GM12878 (cell line): ENCODE measurements around the gene KDSR. TPM values are rescaled to one million over a fixed set of nuclear protein-coding genes. Genes with fewer than 3 reads are reported as not detected.

Experiments used
- ATAC-seq: fragments of 200-7000 bp; cut with Tn5 transposase; 3 replicates; pipeline ENCODE4 v1.9.1; 2020; ENCODE audit warnings: mild to moderate bottlenecking, moderate library complexity
- BruUV-seq: library from RNA; stranded (reverse); fragments of 400-500 nt; replicated peaks from 2 replicates; lab custom pipeline; 2021; lab: Mats Ljungman, UMichigan
- CTCF ChIA-PET: fragments of 300-600 bp; sonication (Branson Sonifier 250); formaldehyde crosslinking; extraction: SDS; loops from one replicate; lab custom pipeline; 2021; ENCODE audit warnings: inconsistent platforms; lab: Yijun Ruan, JAX
- POLR2A ChIA-PET: fragments of 350-600 bp; formaldehyde crosslinking; extraction: SDS; loops from one replicate; lab custom pipeline; 2021; ENCODE audit warnings: inconsistent platforms; lab: Charles Lee
- RAD21 ChIA-PET: fragments of 300-600 bp; sonication (Branson Sonifier 250); formaldehyde crosslinking; loops from one replicate; lab custom pipeline; 2023; ENCODE audit warnings: antibody characterized with exemption; ENCODE audit not compliant: unreplicated experiment; lab: Charles Lee
- SMC1A ChIA-PET: fragments of 300-600 bp; sonication (Branson Sonifier 250); formaldehyde crosslinking; loops from one replicate; lab custom pipeline; 2023; ENCODE audit not compliant: unreplicated experiment, uncharacterized antibody; lab: Charles Lee
- DNase-seq: peaks from one replicate; pipeline ENCODE4 v3.0.0-alpha.2; 2011; ENCODE audit warnings: low read depth, low spot score
- FAIRE-seq: peaks from 3 replicates; lab custom pipeline; 2011; peaks lifted over from hg19 to GRCh38; lab: Jason Lieb, UNC
- H2AFZ ChIP-seq: 2 replicates; pipeline ENCODE4 v1.6.0; 2011; ENCODE audit warnings: low read depth, low read length, control low read depth; ENCODE audit not compliant: control insufficient read depth
- H3K27ac ChIP-seq: 2 replicates; pipeline ENCODE4 v1.5.1; 2011; ENCODE audit warnings: control low read depth; ENCODE audit not compliant: control insufficient read depth, insufficient read depth
- H3K27me3 ChIP-seq, 2 experiments: replicated peaks in 1 of 2; 2 replicates each; pipeline versions ENCODE4 v1.6.0 to v1.6.1; 2011; ENCODE audit warnings: low read length in 1 of 2; ENCODE audit not compliant: control insufficient read depth in 2 of 2, insufficient read depth in 2 of 2
- H3K36me3 ChIP-seq, 2 experiments: 2 replicates each; pipeline ENCODE4 v1.5.1; 2011; ENCODE audit warnings: low read length in 1 of 2; ENCODE audit not compliant: control insufficient read depth in 2 of 2, insufficient read depth in 2 of 2
- H3K4me1 ChIP-seq: 2 replicates; pipeline ENCODE4 v1.6.1; 2011; ENCODE audit warnings: mild to moderate bottlenecking, low read length, moderate library complexity, mixed read lengths; ENCODE audit not compliant: control insufficient read depth, insufficient read depth
- H3K4me2 ChIP-seq: 2 replicates; pipeline ENCODE4 v1.6.0; 2011; ENCODE audit warnings: control low read depth; ENCODE audit not compliant: control insufficient read depth, insufficient read depth
- H3K4me3 ChIP-seq: fragments of 200-600 bp; sonication (generic); 2 replicates; pipeline ENCODE4 v1.5.1; 2016
- H3K79me2 ChIP-seq: 2 replicates; pipeline ENCODE4 v1.6.0; 2011; ENCODE audit warnings: low read length; ENCODE audit not compliant: control insufficient read depth, insufficient read depth
- H3K9ac ChIP-seq: 2 replicates; pipeline ENCODE4 v1.8.0; 2011; ENCODE audit warnings: low read length, control low read depth, mixed read lengths; ENCODE audit not compliant: control insufficient read depth, insufficient read depth
- H3K9me3 ChIP-seq: replicated peaks from 3 replicates; pipeline ENCODE4 v1.5.1; 2011; ENCODE audit warnings: mild to moderate bottlenecking, low read length; ENCODE audit not compliant: control insufficient read depth, insufficient read depth
- H4K20me1 ChIP-seq: 2 replicates; pipeline ENCODE4 v1.6.0; 2011; ENCODE audit not compliant: control insufficient read depth, insufficient read depth
- BACH1 ChIP-seq: fragments of 450-650 bp; IDR thresholded peaks from 2 replicates; pipeline ENCODE4 v1.6.1; 2017; ENCODE audit warnings: mild to moderate bottlenecking, borderline replicate concordance
- ESRRA ChIP-seq: IDR thresholded peaks from 2 replicates; pipeline ENCODE4 v1.6.1; 2012; ENCODE audit warnings: mild to moderate bottlenecking, low read length, improper control_type of control experiment
- HDGF ChIP-seq: fragments of 450-650 bp; IDR thresholded peaks from 2 replicates; pipeline ENCODE4 v1.6.1; 2016; ENCODE audit warnings: antibody characterized with exemption
- MYC ChIP-seq: IDR thresholded peaks from 2 replicates; pipeline ENCODE4 v1.6.1; 2011; ENCODE audit warnings: mild to moderate bottlenecking, low read length, moderate library complexity, inconsistent platforms; ENCODE audit not compliant: insufficient read depth, insufficient replicate concordance, insufficient read length, severe bottlenecking
- NKRF ChIP-seq: fragments of 450-650 bp; conservative IDR thresholded peaks from 2 replicates; pipeline ENCODE4 v1.6.1; 2017; ENCODE audit warnings: mild to moderate bottlenecking, moderate library complexity
- PML ChIP-seq: IDR thresholded peaks from 2 replicates; pipeline ENCODE4 v1.6.1; 2012; ENCODE audit warnings: low read length, inconsistent platforms
- SMAD5 ChIP-seq: IDR thresholded peaks from 2 replicates; pipeline ENCODE4 v1.6.1; 2016; ENCODE audit warnings: antibody characterized with exemption, low read depth
- STAT3 ChIP-seq: IDR thresholded peaks from 2 replicates; pipeline ENCODE4 v1.6.1; 2011; ENCODE audit warnings: low read depth, low read length, improper control_type of control experiment
- TARDBP ChIP-seq: IDR thresholded peaks from 2 replicates; pipeline ENCODE4 v1.6.1; 2016; ENCODE audit warnings: borderline replicate concordance
- TCF12 ChIP-seq: IDR thresholded peaks from 2 replicates; pipeline ENCODE4 v1.6.1; 2011; ENCODE audit warnings: low read depth, mild to moderate bottlenecking, low read length
- ZBTB33 ChIP-seq: fragments of 450-650 bp; IDR thresholded peaks from 2 replicates; pipeline ENCODE4 v1.6.1; 2017; ENCODE audit warnings: mild to moderate bottlenecking
- ZBTB40 ChIP-seq: fragments of 450-650 bp; IDR thresholded peaks from 2 replicates; pipeline ENCODE4 v1.6.1; 2016; ENCODE audit warnings: mild to moderate bottlenecking, moderate library complexity, borderline replicate concordance
- ZNF217 ChIP-seq: fragments of 450-650 bp; IDR thresholded peaks from 2 replicates; pipeline ENCODE4 v1.6.1; 2017; ENCODE audit warnings: antibody characterized with exemption, mild to moderate bottlenecking
- WGBS: methylation state at CpG from one replicate; pipeline ENCODE4 v1.1.6; 2016; ENCODE audit warnings: low lambda C conversion rate; ENCODE audit not compliant: insufficient replicate concordance, insufficient coverage; ENCODE audit errors: missing lambda C conversion rate; 5-methylcytosine and 5-hydroxymethylcytosine counted together
- in situ Hi-C: fragments of 300-500 bp; cut with MboI; formaldehyde crosslinking; loops from 9 replicates; pipeline ENCODE4 v1.14.3; 2018; ENCODE audit warnings: mixed read lengths
- intact Hi-C: fragments of 100-400 bp; cut with micrococcal nuclease; formaldehyde crosslinking; loops from one replicate; pipeline ENCODE4 v1.14.2; 2022; ENCODE audit not compliant: unreplicated experiment
- polyA plus RNA-seq, 11 experiments: library from polyadenylated mRNA; depleted of rRNA in 4 of 11; unstranded in 6 of 11; stranded (reverse) in 5 of 11; fragments of >200 nt; fragmentation: Nextera tagmentation in 4 of 11; fragmentation: Illumina TruSeq in 1 of 11; extraction: Ambion mirVana in 4 of 11; extraction: Trizol in 1 of 11; gene quantifications; 1 replicate in 1 of 11; 2 replicates in 10 of 11; pipeline versions ENCODE4 v1.2.1 to v1.2.3, GENCODE V29; 2011 to 2016; ENCODE audit warnings: inconsistent platforms in 2 of 11, missing spikeins in 2 of 11, low read depth in 1 of 11
- total RNA-seq, 4 experiments: library from RNA; depleted of rRNA in 3 of 4; stranded (reverse); fragments of >200 nt in 3 of 4; fragmentation: Illumina TruSeq in 1 of 4; extraction: Trizol in 1 of 4; gene quantifications; 2 replicates each; pipeline versions ENCODE4 v1.2.1 to v1.2.3, GENCODE V29; 2013 to 2021

The KDSR gene
- total and polyA plus RNA-seq, 10 of the 15 experiments (the other 5 are each of a cell fraction or from before 2014, with no cell fraction given): 5.2 to 25.9 (median 14.3) TPM

GRCh38 chr18:63302220-63302619 is 64.8 kb downstream of the KDSR start:
- ChIA-PET CTCF (interaction anchor here (0.6 to 5.6 kb wide), 4 partner anchors 11 to 21 kb away, joined by 3 to 26 read pairs (median 10); partner anchors contain the start of gene BCL2), SMC1A (interaction anchor here (0.7 to 6.1 kb wide), 14 partner anchors 9 to 182 kb away, joined by 3 to 32 read pairs (median 4); partner anchors contain the start of gene BCL2), POLR2A (interaction anchor here (1.2 to 3.0 kb wide), 3 partner anchors 9 to 12 kb away, joined by 4 to 18 read pairs (median 6); no protein-coding TSS in a partner anchor), RAD21 (interaction anchor here (0.7 to 1.8 kb wide), 7 partner anchors 8 to 118 kb away, joined by 3 to 11 read pairs (median 3); no protein-coding TSS in a partner anchor)
- BruUV-seq: no TSS peak
- peak overlapping the region; percentile 47; the same call in 1 of the 2 replicates for H3K27ac ChIP-seq
- intact Hi-C loops: no loop called here
- no peaks in the 10 kb centered on the region for H3K9me3 ChIP-seq
- WGBS: 3% methylated on average over 2 of the region's 4 CpGs
- H3K4me3 ChIP-seq: no peak overlapping the region
- ATAC-seq (no peak), FAIRE-seq (no peak), DNase-seq (no peak)
- no peaks in the 10 kb centered on the region for H3K27me3 ChIP-seq
- no peak overlapping the region for H2AFZ ChIP-seq
- peaks cover 100% of the 10 kb centered on the region for H3K79me2 ChIP-seq
- H4K20me1 ChIP-seq: no peaks in the 10 kb centered on the region; the same call in 1 of the 2 replicates
- H3K9ac ChIP-seq: no peak overlapping the region
- peaks cover 13 to 26% of the 10 kb centered on the region in 2 experiments for H3K36me3 ChIP-seq
- in situ Hi-C loops: no loop called here
- H3K4me2 ChIP-seq: no peak overlapping the region
- peaks cover 52% of the 10 kb centered on the region for H3K4me1 ChIP-seq
- TF ChIP-seq STAT3: no peak
- TF ChIP-seq ZNF217: no peak
- TF ChIP-seq BACH1: no peak
- TF ChIP-seq NKRF: no peak
- TF ChIP-seq PML: no peak
- TF ChIP-seq ZBTB40: no peak
- TF ChIP-seq ESRRA: no peak
- no peak for TF ChIP-seq ZBTB33
- no peak for TF ChIP-seq HDGF
- no peak for TF ChIP-seq MYC
- no peak for TF ChIP-seq SMAD5
- TF ChIP-seq TCF12: no peak
- TF ChIP-seq TARDBP: no peak
